ENCODE measurements around the gene COMMD7.

The COMMD7 gene

GRCh38 chr20:32656827-32657226, 86.4 kb downstream of the COMMD7 start:
- no peak overlapping the region for H3K4me3 ChIP-seq (replicated peaks; ENCODE audit: low read depth, low read length)
- TF ChIP-seq CTCF (IDR thresholded peaks at IDR 0.05; ENCODE audit: low read depth, low read length, missing control alignments): no peak
- no peak for DNase-seq (ENCODE audit: extremely low read depth, low read depth)

DNA sequence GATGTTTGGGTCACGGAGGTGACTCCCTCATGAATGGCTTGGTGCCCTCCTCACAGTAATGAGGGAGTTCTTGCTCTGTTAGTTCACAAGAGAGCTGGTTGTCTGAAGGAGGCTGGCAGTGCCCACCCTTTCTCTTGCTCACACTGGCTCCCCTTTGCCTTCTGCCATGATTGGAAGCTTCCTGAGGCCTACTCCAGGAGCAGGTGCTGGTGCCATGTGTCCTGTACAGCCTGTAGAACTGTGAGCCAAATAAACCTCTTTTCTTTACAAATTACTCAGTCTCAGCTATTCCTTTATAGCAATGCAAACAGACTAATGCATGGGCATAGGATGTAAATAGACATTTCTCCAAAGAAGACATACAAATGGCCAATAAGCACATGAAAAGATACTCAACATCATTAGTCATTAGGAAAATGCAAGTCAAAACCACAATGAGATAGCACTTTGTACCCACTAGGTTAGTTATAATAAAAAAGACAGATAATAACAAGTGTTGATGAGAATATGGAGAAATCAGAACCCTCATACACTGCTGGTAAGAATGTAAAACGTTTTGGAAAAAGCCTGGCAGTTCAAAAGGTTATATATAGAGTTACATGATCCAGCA, 87.3 kb downstream of the COMMD7 start:
- H3K4me3 ChIP-seq (replicated peaks; ENCODE audit: low read depth, low read length): no peak overlapping the region
- TF ChIP-seq CTCF (IDR thresholded peaks at IDR 0.05; ENCODE audit: low read depth, low read length, missing control alignments): no peak
- DNase-seq (ENCODE audit: extremely low read depth, low read depth): no peak

- TF ChIP-seq CTCF (IDR thresholded peaks at IDR 0.05; ENCODE audit: low read depth, low read length, missing control alignments): peak; percentile 89
- no peak overlapping the region for H3K4me3 ChIP-seq (replicated peaks; ENCODE audit: low read depth, low read length)
- peak; percentile 45 for DNase-seq (ENCODE audit: extremely low read depth, low read depth)
Measured at GRCh38 chr20:32652739-32653526, 90.3 kb downstream of the COMMD7 start.

All from HFF-Myc (cell line).